Neutrophil (primary cell): ENCODE measurements around the gene CFAP77.

Source experiments
- H3K27ac ChIP-seq: fragments of 200-600 bp; sonication (generic); 2 replicates; pipeline ENCODE4 v1.5.1; 2016; ENCODE audit warnings: mild to moderate bottlenecking, moderate library complexity
- H3K27me3 ChIP-seq: fragments of 200-600 bp; sonication (generic); 2 replicates; pipeline ENCODE4 v1.6.0; 2016; ENCODE audit warnings: mild to moderate bottlenecking
- H3K36me3 ChIP-seq: fragments of 200-600 bp; sonication (generic); 2 replicates; pipeline ENCODE4 v1.5.1; 2017
- H3K4me1 ChIP-seq, 2 experiments: fragments of 200-600 bp in 1 of 2; sonication (generic) in 1 of 2; 1 replicate in 1 of 2; 2 replicates in 1 of 2; pipeline versions ENCODE4 v1.5.1 to v1.6.1; 2013 to 2016; ENCODE audit warnings: low read depth in 1 of 2, low read length in 1 of 2, mild to moderate bottlenecking in 1 of 2, moderate library complexity in 1 of 2; ENCODE audit not compliant: control insufficient read depth in 1 of 2, insufficient read depth in 1 of 2
- H3K4me3 ChIP-seq, 2 experiments: fragments of 200-600 bp in 1 of 2; sonication (generic) in 1 of 2; 1 replicate in 1 of 2; 2 replicates in 1 of 2; pipeline ENCODE4 v1.5.1; 2013 to 2016; ENCODE audit warnings: low read depth in 1 of 2, low read length in 1 of 2, mild to moderate bottlenecking in 1 of 2, moderate library complexity in 1 of 2
- H3K9me3 ChIP-seq: fragments of 200-600 bp; sonication (generic); 2 replicates; pipeline ENCODE4 v1.5.1; 2016
- CTCF ChIP-seq: fragments of 200-600 bp; sonication (generic); IDR thresholded peaks from 2 replicates; pipeline ENCODE4 v1.5.1; 2016; ENCODE audit warnings: antibody characterized with exemption

Gene CFAP77

DNA sequence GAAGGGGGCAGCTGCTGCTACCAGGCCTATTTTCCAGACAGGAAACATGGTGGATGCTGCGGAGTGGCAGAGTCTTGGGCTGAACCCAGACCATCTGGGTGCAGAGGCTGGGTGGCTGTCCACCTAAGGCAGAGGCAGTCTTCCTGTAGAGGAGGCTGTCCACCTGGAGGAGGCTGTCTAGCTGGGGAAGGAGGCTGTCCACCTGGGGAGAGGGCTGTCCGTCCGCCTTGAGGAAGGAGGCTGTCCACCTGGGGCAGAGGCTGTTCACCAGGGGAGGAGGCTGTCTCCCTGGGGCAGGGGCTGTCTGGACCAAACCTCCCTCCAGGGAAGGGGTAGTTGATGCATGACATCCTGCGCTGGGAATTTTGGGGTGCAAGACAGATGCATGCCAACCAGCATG, 133.2 kb downstream of the CFAP77 start:
- no peaks in the 10 kb centered on the region for H3K4me1 ChIP-seq
- H3K4me3 ChIP-seq: no peak overlapping the region
- H3K27me3 ChIP-seq: peaks cover 41% of the 10 kb centered on the region
- no peaks in the 10 kb centered on the region for H3K36me3 ChIP-seq
- no peak for TF ChIP-seq CTCF
- no peaks in the 10 kb centered on the region for H3K9me3 ChIP-seq
- no peak overlapping the region for H3K27ac ChIP-seq

GRCh38 chr9:132543960-132544359, 133.9 kb downstream of the CFAP77 start:
- H3K36me3 ChIP-seq: no peaks in the 10 kb centered on the region
- no peaks in the 10 kb centered on the region for H3K4me1 ChIP-seq
- H3K27ac ChIP-seq: no peak overlapping the region
- no peaks in the 10 kb centered on the region for H3K9me3 ChIP-seq
- no peak overlapping the region for H3K4me3 ChIP-seq
- no peak for TF ChIP-seq CTCF
- peaks cover 44% of the 10 kb centered on the region for H3K27me3 ChIP-seq

GRCh38 chr9:132545578-132545977, 135.6 kb downstream of the CFAP77 start:
- TF ChIP-seq CTCF: no peak
- no peaks in the 10 kb centered on the region for H3K9me3 ChIP-seq
- peaks cover 49% of the 10 kb centered on the region for H3K27me3 ChIP-seq
- H3K4me1 ChIP-seq: no peaks in the 10 kb centered on the region
- no peak overlapping the region for H3K27ac ChIP-seq
- H3K4me3 ChIP-seq: no peak overlapping the region
- H3K36me3 ChIP-seq: no peaks in the 10 kb centered on the region

DNA sequence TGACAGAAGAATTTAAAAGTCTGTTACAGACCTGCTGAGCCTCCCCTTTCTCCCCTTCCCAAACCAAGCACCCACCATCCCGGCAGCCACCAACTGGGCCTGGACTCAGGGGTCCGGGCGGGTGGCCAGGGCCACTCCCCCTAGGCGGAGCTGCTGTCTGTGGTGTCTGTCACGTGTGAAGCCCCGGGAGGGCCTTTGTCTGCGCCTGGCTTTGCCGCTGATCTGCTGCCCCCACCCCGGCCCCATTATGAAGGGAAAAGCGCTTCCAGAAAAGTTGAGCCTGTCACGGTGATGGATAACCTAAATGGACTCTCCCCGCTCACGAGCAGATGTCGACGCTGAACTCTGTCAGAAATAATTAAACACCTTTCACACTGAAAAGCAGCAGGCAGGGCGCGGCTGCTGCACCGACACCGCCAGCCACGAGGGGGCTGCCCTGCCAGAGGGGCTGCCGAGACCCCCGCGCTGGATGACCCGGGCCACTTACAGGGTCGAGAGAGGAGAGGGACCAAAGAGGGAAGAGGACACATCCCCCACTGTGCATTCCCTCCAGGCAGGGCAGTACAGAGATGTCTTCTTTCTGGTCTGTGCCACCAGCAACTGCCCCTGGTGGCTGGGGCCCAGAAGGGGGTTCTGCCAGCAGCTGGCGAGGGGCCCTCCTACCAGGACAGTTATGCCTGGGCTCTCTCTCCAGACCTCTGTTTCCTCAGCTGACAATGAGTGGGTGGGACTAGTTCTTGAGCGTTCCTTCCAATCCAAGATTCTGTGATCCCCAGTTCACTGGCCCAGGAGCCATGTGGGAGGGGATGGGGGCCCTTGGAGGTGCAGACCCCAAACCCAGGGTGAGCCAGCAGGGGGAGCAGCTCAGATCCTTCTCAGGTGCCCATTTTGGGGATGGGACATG, 136.4 kb downstream of the CFAP77 start:
- Histone ChIP-seq H3K4me3 (no peak overlapping the region), H3K4me1 (no peaks in the 10 kb centered on the region), H3K36me3 (no peaks in the 10 kb centered on the region), H3K27me3 (peaks cover 49% of the 10 kb centered on the region), H3K9me3 (no peaks in the 10 kb centered on the region), H3K27ac (no peak overlapping the region)
- no peak for TF ChIP-seq CTCF

DNA sequence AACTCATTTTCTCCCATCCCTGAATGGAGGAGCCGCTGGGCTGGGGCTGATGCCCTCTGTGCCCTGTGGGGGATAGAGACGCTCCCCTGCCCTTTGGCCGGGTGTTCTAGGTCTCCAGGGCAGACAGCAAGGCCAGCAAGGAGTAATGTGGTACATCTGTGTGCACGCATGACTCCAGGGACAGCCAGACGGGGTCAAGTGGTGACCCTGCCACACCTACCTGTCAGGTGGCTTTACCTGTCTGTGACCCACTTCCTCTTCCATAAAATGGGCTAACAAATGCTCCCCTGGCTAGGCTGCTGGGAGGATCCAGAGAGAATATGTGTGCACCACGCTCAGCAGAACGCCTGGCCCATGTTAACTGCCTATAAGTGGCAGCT, 137.0 kb downstream of the CFAP77 start:
- H3K27me3 ChIP-seq: peaks cover 49% of the 10 kb centered on the region
- no peak for TF ChIP-seq CTCF
- H3K4me3 ChIP-seq: no peak overlapping the region
- no peak overlapping the region for H3K27ac ChIP-seq
- no peaks in the 10 kb centered on the region for H3K9me3 ChIP-seq
- H3K36me3 ChIP-seq: no peaks in the 10 kb centered on the region
- H3K4me1 ChIP-seq: no peaks in the 10 kb centered on the region
